H1 (cell line): ENCODE measurements around the gene CELF4. TPM values are rescaled to one million over a fixed set of nuclear protein-coding genes. Genes with fewer than 3 reads are reported as not detected.
A peak's percentile ranks its signal among the peaks of the same experiment; 100 is the strongest.

Experiments
- CTCF ChIA-PET: fragments of 300-600 bp; sonication (Branson Sonifier 250); formaldehyde crosslinking; loops from one replicate; lab custom pipeline; 2021; ENCODE audit not compliant: partially characterized antibody; lab: Charles Lee
- POLR2A ChIA-PET: fragments of 300-600 bp; sonication (Branson Sonifier 250); formaldehyde crosslinking; loops from one replicate; lab custom pipeline; 2021; ENCODE audit warnings: inconsistent platforms; ENCODE audit not compliant: partially characterized antibody; lab: Charles Lee
- DNase-seq, 2 experiments: peaks; one replicate each; pipeline versions ENCODE4 v3.0.0 to v3.0.0-alpha.2; 2010 to 2022; ENCODE audit warnings: low spot score in 2 of 2, low read depth in 1 of 2, mixed read lengths in 1 of 2
- FAIRE-seq: peaks from 2 replicates; lab custom pipeline; 2011; peaks lifted over from hg19 to GRCh38; lab: Jason Lieb, UNC
- H2AFZ ChIP-seq: 2 replicates; pipeline ENCODE4 v1.8.1; 2012; ENCODE audit warnings: low read length, inconsistent platforms
- H2AK5ac ChIP-seq: 2 replicates; pipeline ENCODE4 v1.6.1; 2013; ENCODE audit warnings: low read depth, low read length
- H2BK120ac ChIP-seq: replicated peaks from 2 replicates; pipeline ENCODE3; 2013; ENCODE audit warnings: low read depth, low read length, inconsistent platforms
- H2BK12ac ChIP-seq: 2 replicates; pipeline ENCODE4 v1.6.1; 2013; ENCODE audit warnings: low read depth, low read length
- H2BK15ac ChIP-seq: 2 replicates; pipeline ENCODE4 v1.6.1; 2013; ENCODE audit warnings: low read length
- H2BK20ac ChIP-seq: 2 replicates; pipeline ENCODE4 v1.6.1; 2013; ENCODE audit warnings: low read length
- H2BK5ac ChIP-seq: 2 replicates; pipeline ENCODE4 v1.6.1; 2013; ENCODE audit warnings: low read depth, low read length
- H3K14ac ChIP-seq: 2 replicates; pipeline ENCODE4 v1.6.1; 2013; ENCODE audit warnings: inconsistent platforms; ENCODE audit not compliant: insufficient read length
- H3K18ac ChIP-seq: 2 replicates; pipeline ENCODE4 v1.6.1; 2013; ENCODE audit warnings: low read length; ENCODE audit errors: extremely low read depth
- H3K23ac ChIP-seq: 2 replicates; pipeline ENCODE4 v1.6.1; 2013; ENCODE audit warnings: inconsistent platforms; ENCODE audit not compliant: insufficient read length
- H3K23me2 ChIP-seq: 2 replicates; pipeline ENCODE4 v1.6.1; 2013; ENCODE audit warnings: low read depth, low read length
- H3K27ac ChIP-seq: 2 replicates; pipeline ENCODE4 v1.6.1; 2011; ENCODE audit warnings: low read depth, low read length, inconsistent platforms
- H3K27me3 ChIP-seq, 4 experiments: replicated peaks in 1 of 4; 1 replicate in 1 of 4; 2 replicates in 3 of 4; pipeline versions ENCODE4 v1.6.1 to v1.8.1; 2011 to 2013; ENCODE audit warnings: low read length in 3 of 4, mild to moderate bottlenecking in 3 of 4, inconsistent platforms in 2 of 4, mixed read lengths in 2 of 4, moderate library complexity in 1 of 4; ENCODE audit not compliant: control insufficient read depth in 3 of 4, insufficient read depth in 3 of 4; ENCODE audit errors: extremely low read depth in 1 of 4
- H3K36me3 ChIP-seq, 4 experiments: 2 replicates each; pipeline versions ENCODE4 v1.6.1 to v1.8.1; 2011 to 2013; ENCODE audit warnings: mild to moderate bottlenecking in 4 of 4, low read length in 3 of 4, moderate library complexity in 2 of 4, control low read depth in 1 of 4, inconsistent platforms in 1 of 4; ENCODE audit not compliant: insufficient read depth in 4 of 4, control insufficient read depth in 2 of 4
- H3K4ac ChIP-seq: replicated peaks from 2 replicates; pipeline ENCODE3; 2013; ENCODE audit warnings: low read length, low read depth, mixed read lengths, inconsistent platforms; ENCODE audit not compliant: insufficient read length
- H3K4me1 ChIP-seq, 4 experiments: replicated peaks in 1 of 4; 1 replicate in 1 of 4; 2 replicates in 3 of 4; pipeline versions ENCODE4 v1.6.1 to v1.8.1; 2011 to 2013; ENCODE audit warnings: low read length in 3 of 4, inconsistent platforms in 2 of 4, mixed read lengths in 1 of 4; ENCODE audit not compliant: insufficient read depth in 4 of 4, control insufficient read depth in 3 of 4
- H3K4me2 ChIP-seq, 2 experiments: 2 replicates each; pipeline versions ENCODE4 v1.6.1 to v1.8.1; 2011 to 2013; ENCODE audit warnings: low read depth in 2 of 2, low read length in 2 of 2, control low read depth in 1 of 2, inconsistent platforms in 1 of 2, mild to moderate bottlenecking in 1 of 2; ENCODE audit not compliant: insufficient read depth in 1 of 2
- H3K4me3 ChIP-seq, 4 experiments: fragments of 200-600, 300-600 bp in 1 of 4; sonication (generic), shearing (Covaris generic), sonication (Bioruptor Twin) in 1 of 4; 2 replicates each; pipeline versions ENCODE4 v1.5.1 to v1.8.1; 2011 to 2016; ENCODE audit warnings: low read length in 4 of 4, low read depth in 3 of 4, control low read depth in 2 of 4, inconsistent platforms in 2 of 4, mild to moderate bottlenecking in 2 of 4, mixed read lengths in 1 of 4, moderate library complexity in 1 of 4; ENCODE audit not compliant: insufficient read depth in 2 of 4; ENCODE audit errors: extremely low read depth in 1 of 4
- H3K56ac ChIP-seq: replicated peaks from 2 replicates; pipeline ENCODE3; 2013; ENCODE audit warnings: low read depth, mild to moderate bottlenecking, mixed read lengths, low read length, inconsistent platforms; ENCODE audit not compliant: insufficient read length
- H3K79me1 ChIP-seq: 2 replicates; pipeline ENCODE4 v1.6.1; 2013; ENCODE audit warnings: low read depth, low read length, control low read depth
- H3K79me2 ChIP-seq, 2 experiments: 2 replicates each; pipeline versions ENCODE4 v1.6.1 to v1.8.1; 2012 to 2013; ENCODE audit warnings: low read length in 2 of 2, mild to moderate bottlenecking in 2 of 2, inconsistent platforms in 1 of 2; ENCODE audit not compliant: insufficient read depth in 2 of 2, control insufficient read depth in 1 of 2
- H3K9ac ChIP-seq, 4 experiments: replicated peaks in 1 of 4; 1 replicate in 1 of 4; 2 replicates in 3 of 4; pipeline versions ENCODE4 v1.6.1 to v1.8.1; 2011 to 2013; ENCODE audit warnings: low read depth in 3 of 4, low read length in 3 of 4, control low read depth in 2 of 4, mild to moderate bottlenecking in 2 of 4, moderate library complexity in 2 of 4, inconsistent platforms in 1 of 4; ENCODE audit errors: extremely low read depth in 1 of 4
- H3K9me3 ChIP-seq, 2 experiments: 2 replicates each; pipeline versions ENCODE4 v1.6.1 to v1.8.1; 2012 to 2013; ENCODE audit warnings: mild to moderate bottlenecking in 2 of 2, moderate library complexity in 2 of 2, control low read depth in 1 of 2, inconsistent platforms in 1 of 2, low read depth in 1 of 2, low read length in 1 of 2, mixed read lengths in 1 of 2; ENCODE audit not compliant: insufficient read depth in 2 of 2
- H4K20me1 ChIP-seq, 2 experiments: replicated peaks in 1 of 2; 2 replicates each; pipeline versions ENCODE3 to v1.8.1; 2011 to 2013; ENCODE audit warnings: inconsistent platforms in 2 of 2, low read length in 2 of 2, mild to moderate bottlenecking in 1 of 2; ENCODE audit not compliant: insufficient read depth in 2 of 2, control insufficient read depth in 1 of 2
- H4K5ac ChIP-seq: 2 replicates; pipeline ENCODE4 v1.6.1; 2013; ENCODE audit warnings: low read length, low read depth, mixed read lengths, inconsistent platforms; ENCODE audit not compliant: insufficient read length
- H4K8ac ChIP-seq: 2 replicates; pipeline ENCODE4 v1.8.0; 2013; ENCODE audit warnings: mild to moderate bottlenecking, moderate library complexity, low read length, inconsistent platforms; ENCODE audit not compliant: insufficient read depth; ENCODE audit errors: extremely low read depth
- H4K91ac ChIP-seq: replicated peaks from 2 replicates; pipeline ENCODE3; 2013; ENCODE audit warnings: low read length, mixed read lengths, inconsistent platforms; ENCODE audit not compliant: insufficient read length
- BRCA1 ChIP-seq: IDR thresholded peaks from 2 replicates; pipeline ENCODE4 v1.6.1; 2012; ENCODE audit warnings: low read depth, low read length, improper control_type of control experiment
- CEBPB ChIP-seq: IDR thresholded peaks from 2 replicates; pipeline ENCODE4 v1.6.1; 2012; ENCODE audit warnings: low read depth, low read length
- CHD1 ChIP-seq: IDR thresholded peaks from 2 replicates; pipeline ENCODE4 v1.6.1; 2012; ENCODE audit warnings: low read depth, low read length, improper control_type of control experiment
- GABPA ChIP-seq: IDR thresholded peaks from 2 replicates; pipeline ENCODE4 v1.6.1; 2011; ENCODE audit warnings: mild to moderate bottlenecking, low read length, moderate library complexity, borderline replicate concordance; ENCODE audit not compliant: insufficient read depth
- KDM1A ChIP-seq: fragments of 200-600, 300-600 bp; sonication (generic); IDR thresholded peaks from 2 replicates; pipeline ENCODE4 v1.7.1; 2016; ENCODE audit warnings: mild to moderate bottlenecking, low read length, borderline replicate concordance
- NANOG ChIP-seq: IDR thresholded peaks from 2 replicates; pipeline ENCODE4 v1.6.1; 2011; ENCODE audit warnings: low read length, low read depth, mild to moderate bottlenecking, inconsistent platforms; ENCODE audit not compliant: insufficient read depth, poor library complexity, severe bottlenecking
- POLR2AphosphoS5 ChIP-seq: IDR thresholded peaks from 2 replicates; pipeline ENCODE4 v1.6.1; 2011; ENCODE audit warnings: low read depth, low read length
- POU5F1 ChIP-seq: IDR thresholded peaks from 2 replicates; pipeline ENCODE4 v1.6.1; 2011; ENCODE audit warnings: low read depth, mild to moderate bottlenecking, low read length, moderate library complexity
- RNF2 ChIP-seq: fragments of 200-900, 300-1000 bp; sonication (generic); IDR thresholded peaks from 2 replicates; pipeline ENCODE4 v1.7.1; 2016; ENCODE audit warnings: borderline replicate concordance, low read depth, mild to moderate bottlenecking, antibody characterized with exemption, low read length; ENCODE audit not compliant: poor library complexity, severe bottlenecking; ENCODE audit errors: missing control alignments
- SAP30 ChIP-seq: fragments of 300-600 bp; sonication (generic); IDR thresholded peaks from 2 replicates; pipeline ENCODE4 v1.7.1; 2012; ENCODE audit warnings: low read length, moderate library complexity, mild to moderate bottlenecking, inconsistent platforms; ENCODE audit not compliant: insufficient read depth, insufficient replicate concordance
- SIX5 ChIP-seq: IDR thresholded peaks from 2 replicates; pipeline ENCODE4 v1.6.1; 2011; ENCODE audit warnings: mild to moderate bottlenecking, low read depth, low read length
- USF2 ChIP-seq: IDR thresholded peaks from 2 replicates; pipeline ENCODE4 v1.6.1; 2011; ENCODE audit warnings: low read length, improper control_type of control experiment
- WGBS, 2 experiments: shearing (Covaris generic) in 1 of 2; methylation state at CpG; one replicate each; pipeline versions ENCODE4 v1.1.6 to v1.1.7; 2013 to 2015; ENCODE audit warnings: low lambda C conversion rate in 2 of 2, mixed read lengths in 2 of 2, inconsistent platforms in 1 of 2, low coverage in 1 of 2, missing lambda C conversion rate in 1 of 2; ENCODE audit not compliant: insufficient replicate concordance in 2 of 2, insufficient coverage in 1 of 2, insufficient read length in 1 of 2; ENCODE audit errors: extremely low coverage in 1 of 2, missing lambda C conversion rate in 1 of 2; 5-methylcytosine and 5-hydroxymethylcytosine counted together
- polyA plus RNA-seq, 7 experiments: library from polyadenylated mRNA; depleted of rRNA in 3 of 7; stranded (reverse) in 5 of 7; unstranded in 2 of 7; fragments of >200 nt in 5 of 7; fragments of 200-250 nt in 2 of 7; gene quantifications; 1 replicate in 5 of 7; 2 replicates in 1 of 7; 4 replicates in 1 of 7; pipeline versions ENCODE4 v1.2.1 to v1.2.3, GENCODE V29; 2011 to 2013; ENCODE audit warnings: missing spikeins in 2 of 7, mixed read lengths in 2 of 7
- total RNA-seq: library from RNA; stranded (reverse); fragmentation: NEBNext Ultra II Directional; extraction: Animal tissue kit (Norgen Biotek cat#: 25700); gene quantifications from 2 replicates; pipeline ENCODE4 v1.2.1, GENCODE V29; 2021

CELF4 gene
- total and polyA plus RNA-seq, 2 of the 8 experiments (the other 6 are each of a cell fraction or from before 2014, with no cell fraction given): 1.6 to 3.4 TPM

- CTCF ChIA-PET: interaction anchor here (0.9 to 2.4 kb wide), 6 partner anchors 10 to 357 kb away, joined by 3 to 10 read pairs (median 4); no protein-coding TSS in a partner anchor
- TF ChIP-seq CHD1 (no peak), KDM1A (no peak), RNF2 (no peak), NANOG (no peak), SAP30 (no peak), POLR2AphosphoS5 (no peak), SIX5 (no peak), GABPA (no peak), CEBPB (no peak), USF2 (no peak), POU5F1 (no peak), BRCA1 (no peak)
Observed at GRCh38 chr18:37298816-37299215, 266.8 kb downstream of the CELF4 start.

More at GRCh38 chr18:37298816-37299215, 266.8 kb downstream of the CELF4 start:
- no peak overlapping the region for H3K23ac ChIP-seq
- H3K9ac ChIP-seq: no peak overlapping the region
- DNase-seq: no peak
- H3K9me3 ChIP-seq: no peaks in the 10 kb centered on the region
- no peak overlapping the region for H2AFZ ChIP-seq
- no peaks in the 10 kb centered on the region for H3K27me3 ChIP-seq
- no peak overlapping the region for H2BK120ac ChIP-seq
- H3K27ac ChIP-seq: no peak overlapping the region
- no peaks in the 10 kb centered on the region for H3K79me1 ChIP-seq
- H4K5ac ChIP-seq: no peak overlapping the region
- H3K4ac ChIP-seq: no peak overlapping the region
- H2BK15ac ChIP-seq: no peak overlapping the region
- POLR2A ChIA-PET: no interaction called here
- no peak overlapping the region for H3K4me2 ChIP-seq
- no peaks in the 10 kb centered on the region; a peak in 1 of 7 replicates for H3K4me1 ChIP-seq
- no peak overlapping the region; the same call in 1 of the 2 replicates for H2AK5ac ChIP-seq
- WGBS, 2 experiments: 92% methylated on average over 6 of the region's 6 CpGs; no CpG with 5 or more reads in 1 of the 2 experiments
- H2BK5ac ChIP-seq: no peak overlapping the region
- H3K56ac ChIP-seq: no peak overlapping the region
- no peaks in the 10 kb centered on the region for H3K79me2 ChIP-seq
- H3K4me3 ChIP-seq: no peak overlapping the region
- peaks cover 0 to 2% of the 10 kb centered on the region in 2 experiments for H4K20me1 ChIP-seq
- H3K23me2 ChIP-seq: no peaks in the 10 kb centered on the region
- no peak overlapping the region for H3K14ac ChIP-seq
- no peak overlapping the region for H3K18ac ChIP-seq
- no peak overlapping the region for H4K91ac ChIP-seq
- no peak for FAIRE-seq
- H2BK12ac ChIP-seq: no peak overlapping the region
- H3K36me3 ChIP-seq: no peaks in the 10 kb centered on the region
- peak overlapping the region; percentile 15 for H4K8ac ChIP-seq
- no peak overlapping the region for H2BK20ac ChIP-seq
